HG03520 (cell line): ENCODE data around the gene PIAS1.

Experiments
- ATAC-seq: cut with Tn5 transposase; IDR thresholded peaks from one replicate; pipeline ENCODE4 v1.9.1; 2021; ENCODE audit warnings: mild to moderate bottlenecking, moderate library complexity; ENCODE audit not compliant: unreplicated experiment

The PIAS1 gene

DNA sequence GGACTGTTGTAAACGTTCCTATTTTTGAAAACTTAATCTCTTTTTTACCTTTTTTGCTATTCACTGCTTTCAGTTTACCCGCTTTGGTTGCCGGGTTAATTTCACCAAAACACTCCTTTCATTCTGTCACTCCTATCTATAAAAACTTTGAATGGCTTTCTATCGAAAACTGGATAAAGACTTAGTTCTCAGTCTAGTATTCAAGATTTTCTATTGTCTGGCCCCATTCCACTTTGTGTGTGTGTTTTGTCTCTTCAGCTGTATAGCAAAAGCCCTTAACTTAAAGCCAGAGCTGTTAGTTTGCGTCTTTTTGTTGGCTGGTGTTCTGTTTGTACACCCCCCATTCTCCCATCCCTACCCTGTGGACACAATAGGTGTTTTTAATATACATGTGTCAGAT lies 7.5 kb downstream of the PIAS1 start:
- ATAC-seq: no peak

DNA sequence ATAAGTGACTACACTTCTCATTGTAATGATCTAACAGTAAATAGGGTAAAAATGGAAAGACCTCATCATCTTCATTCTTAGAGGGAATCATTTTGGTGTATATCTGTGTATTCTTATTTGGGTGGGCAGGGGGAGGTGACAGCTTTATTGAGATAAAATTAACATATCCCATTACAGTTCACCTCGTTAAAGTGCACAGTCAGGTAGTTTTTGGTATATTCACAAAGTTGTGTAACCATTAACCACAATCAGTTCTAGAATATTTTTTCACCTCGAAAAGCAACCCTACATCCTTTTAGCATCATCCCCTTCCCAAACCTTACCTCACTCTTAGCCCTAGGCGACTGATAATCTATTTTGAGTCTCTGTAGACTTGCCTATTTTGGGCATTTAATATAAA lies 8.1 kb downstream of the PIAS1 start:
- no peak for ATAC-seq

DNA sequence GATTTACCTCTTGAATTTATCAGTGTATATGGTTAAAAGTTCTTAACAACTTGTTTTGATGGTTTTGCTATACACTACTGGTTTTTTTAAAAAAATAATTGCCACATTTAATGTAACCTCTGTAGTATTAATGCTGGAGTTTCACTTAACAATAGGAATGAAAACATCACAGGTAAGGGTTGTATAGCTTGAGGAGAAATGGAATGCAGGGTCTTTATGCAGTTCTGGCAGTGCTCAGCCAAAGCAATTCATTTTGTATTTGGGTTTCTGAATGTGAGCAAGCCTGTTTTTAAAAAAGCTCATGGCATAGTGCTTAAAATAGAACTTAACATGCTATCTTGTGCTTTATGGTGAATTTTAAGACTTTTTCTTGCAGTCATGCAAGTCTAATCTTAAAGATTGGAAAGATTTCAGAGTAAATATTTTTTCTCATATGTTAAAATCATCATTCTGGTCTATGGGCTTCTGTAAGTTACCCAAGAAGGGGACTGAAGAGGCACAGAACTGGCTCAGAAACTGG lies 8.9 kb downstream of the PIAS1 start:
- ATAC-seq: no peak

DNA sequence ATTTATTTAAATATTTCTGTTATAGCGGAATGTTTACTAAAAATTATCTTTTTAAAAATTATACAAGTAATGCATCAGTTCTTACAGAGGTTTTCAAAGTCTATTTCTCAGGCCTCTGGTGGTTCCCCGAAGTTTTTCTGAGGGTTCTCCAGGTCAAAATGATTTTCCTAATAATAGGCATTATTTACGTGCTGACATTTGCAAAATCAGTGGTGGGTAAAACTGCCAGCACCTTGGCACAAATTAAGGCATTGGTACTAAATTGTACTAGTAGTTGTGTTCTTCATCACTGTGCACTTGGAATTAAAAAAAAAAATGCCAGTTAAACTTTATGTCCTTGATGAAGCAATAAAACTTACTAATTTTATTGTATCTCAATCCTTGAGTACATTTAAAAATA lies 9.5 kb downstream of the PIAS1 start:
- ATAC-seq: no peak

DNA sequence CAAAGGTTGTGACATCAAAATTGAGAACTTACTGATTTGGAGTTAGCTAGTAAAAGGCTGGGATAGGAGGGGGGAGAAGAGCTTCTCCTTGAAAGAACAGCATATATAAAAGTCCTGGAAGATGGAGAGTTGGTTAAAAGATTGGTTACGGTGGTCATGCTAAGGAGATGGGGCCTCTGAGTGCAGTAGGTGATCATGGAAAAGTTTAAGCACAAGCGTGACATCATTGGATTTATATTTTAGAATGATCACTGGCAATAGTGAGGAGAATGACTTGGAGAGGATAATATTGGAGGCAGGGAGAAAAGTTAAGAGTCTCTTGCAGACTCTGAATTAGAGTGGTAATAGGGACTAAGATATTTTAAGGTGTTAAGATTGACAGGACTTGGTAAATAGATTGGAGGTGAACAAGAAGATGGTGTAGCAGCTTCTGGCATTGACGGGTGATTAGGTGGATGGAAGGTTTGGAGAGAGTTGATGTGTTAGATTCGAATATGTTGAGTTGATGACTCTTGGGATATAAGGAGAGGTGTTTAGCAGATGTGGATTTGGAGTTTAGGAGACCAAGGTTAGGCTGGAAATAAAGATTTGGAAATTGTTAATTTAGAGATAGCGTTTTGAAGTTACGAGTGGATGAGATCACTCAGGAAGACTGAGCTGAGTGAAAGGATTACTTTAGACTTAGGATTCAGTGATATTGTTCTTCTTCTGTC lies 19.6 kb downstream of the PIAS1 start:
- no peak for ATAC-seq

DNA sequence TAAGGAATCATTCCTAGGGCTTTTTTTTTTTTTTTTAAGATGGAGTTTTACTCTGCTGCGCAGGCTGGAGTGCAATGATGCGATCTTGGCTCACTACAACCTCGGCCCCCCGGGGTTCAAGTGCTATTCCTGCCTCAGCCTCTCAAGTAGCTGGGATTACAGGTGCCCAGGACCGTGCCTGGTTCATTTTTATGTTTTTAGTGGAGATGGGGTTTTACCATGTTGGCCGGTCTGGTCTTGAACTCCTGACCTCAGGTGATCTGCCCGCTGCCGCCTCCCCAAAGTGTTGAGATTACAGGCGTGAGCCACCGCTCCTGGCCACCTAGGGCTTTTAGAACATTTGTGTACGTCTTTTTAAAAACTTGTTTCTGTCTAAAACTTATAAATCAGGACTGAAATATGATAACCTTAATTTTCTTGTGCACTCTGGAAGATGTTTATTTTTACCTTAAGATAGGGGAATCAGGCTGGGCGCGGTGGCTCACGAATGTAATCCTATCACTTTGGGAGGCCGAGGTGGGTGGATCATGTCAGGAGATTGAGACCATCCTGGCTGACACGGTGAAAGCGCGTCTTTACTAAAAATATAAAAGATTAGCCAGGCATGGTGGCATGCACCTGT lies 21.8 kb downstream of the PIAS1 start:
- no peak for ATAC-seq

DNA sequence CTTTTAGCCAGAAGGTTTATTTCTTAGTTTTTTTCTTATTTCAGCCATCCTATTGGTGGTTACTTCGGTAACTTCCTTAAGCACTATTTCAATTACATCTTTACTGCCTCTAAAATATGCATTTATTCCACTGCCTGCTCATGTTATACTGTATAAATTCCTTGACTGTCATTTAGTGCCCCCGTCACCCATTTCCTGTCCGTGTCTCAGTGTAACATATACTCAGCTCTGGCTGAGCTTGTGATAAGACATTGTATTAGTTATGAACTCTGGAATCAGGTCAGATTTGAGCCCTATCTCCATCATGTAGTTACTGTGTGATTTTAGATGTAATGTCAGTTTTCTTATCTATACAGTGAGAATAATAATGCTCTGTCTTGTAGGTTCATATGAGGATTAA lies 24.2 kb downstream of the PIAS1 start:
- ATAC-seq: no peak

DNA sequence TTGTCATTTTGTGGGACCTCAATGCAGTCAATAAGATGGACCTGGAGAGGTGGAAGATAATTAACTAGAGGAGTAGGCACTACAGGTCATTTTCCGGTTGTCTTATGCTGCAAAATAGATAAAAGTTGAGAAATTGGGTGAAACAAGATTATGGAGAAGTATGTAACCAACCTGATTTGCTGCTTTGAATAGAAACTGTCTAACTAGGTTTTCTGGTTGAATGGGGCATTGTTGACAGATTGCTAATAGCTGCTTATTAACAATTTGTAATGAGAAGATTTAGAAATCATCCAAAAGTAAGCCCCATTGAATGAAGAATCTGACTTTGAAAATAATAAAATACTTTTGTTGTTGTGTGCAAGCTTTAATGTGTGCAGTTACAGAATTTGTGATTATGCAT lies 26.2 kb downstream of the PIAS1 start:
- no peak for ATAC-seq

DNA sequence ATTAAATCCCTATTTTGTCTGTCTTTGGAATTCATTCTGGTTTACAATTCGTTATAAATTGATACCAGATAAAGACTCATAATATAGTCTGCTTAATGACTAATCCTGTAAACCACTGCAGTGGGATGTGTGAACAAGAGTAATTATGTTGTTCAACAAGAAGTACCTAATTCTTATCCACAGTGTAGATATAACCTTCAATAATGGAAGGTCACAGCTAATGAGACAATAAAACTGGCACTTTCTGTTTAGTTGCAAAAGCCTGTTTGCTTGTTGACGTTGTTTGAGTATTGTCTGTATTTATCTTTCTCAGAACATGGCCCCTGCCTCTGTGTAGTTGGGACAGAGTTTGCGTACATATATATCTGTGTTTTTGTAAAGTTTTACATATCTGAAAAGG lies 26.7 kb downstream of the PIAS1 start:
- ATAC-seq: no peak

DNA sequence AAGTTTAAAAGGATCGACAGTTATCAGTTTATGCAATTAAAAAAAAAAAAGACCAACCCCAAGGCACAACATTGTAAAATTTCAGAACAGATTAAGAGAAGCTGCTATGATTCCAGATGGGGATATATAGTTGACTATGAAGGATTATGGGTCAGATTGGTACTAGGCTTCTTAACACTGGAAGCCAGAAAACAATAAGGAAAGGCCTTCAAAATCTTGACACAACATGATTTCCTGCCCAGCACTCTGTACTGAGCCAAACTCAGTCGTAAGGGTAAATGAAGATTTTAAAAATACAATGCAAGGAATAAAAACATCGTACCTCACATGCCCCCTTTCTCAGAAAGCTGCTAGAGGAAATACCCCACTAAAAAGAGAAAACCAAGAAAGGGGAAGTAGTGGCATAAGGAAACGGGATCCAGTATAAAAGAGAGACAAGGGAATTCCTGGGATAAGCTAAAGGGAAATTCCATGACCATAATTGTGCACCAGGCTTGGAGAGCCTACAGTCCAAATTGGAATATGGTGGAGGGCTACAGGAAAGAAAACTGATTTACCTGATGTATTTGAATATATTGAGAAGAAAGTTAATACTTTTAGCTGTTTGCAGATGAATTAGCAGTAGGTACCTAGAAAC lies 27.9 kb downstream of the PIAS1 start:
- ATAC-seq: no peak

DNA sequence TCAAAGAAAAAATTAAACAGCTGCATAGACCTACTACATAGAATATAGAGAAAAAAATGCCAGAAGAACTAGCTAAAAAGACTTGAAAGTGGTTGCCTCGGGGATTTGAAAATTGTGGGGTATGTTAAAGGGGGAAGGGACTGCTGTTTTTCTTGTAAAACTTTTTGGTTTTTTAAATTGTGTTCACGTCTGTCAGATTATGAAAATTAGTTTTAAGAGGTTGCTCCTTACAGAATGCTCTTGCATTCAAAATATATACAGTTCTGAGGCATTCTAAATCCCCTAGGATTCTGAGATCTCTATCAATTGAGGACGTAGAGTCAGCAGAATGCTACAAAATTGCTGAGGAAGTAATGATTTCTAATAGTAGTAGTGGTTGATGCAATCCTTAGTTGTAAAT lies 28.6 kb downstream of the PIAS1 start:
- no peak for ATAC-seq

DNA sequence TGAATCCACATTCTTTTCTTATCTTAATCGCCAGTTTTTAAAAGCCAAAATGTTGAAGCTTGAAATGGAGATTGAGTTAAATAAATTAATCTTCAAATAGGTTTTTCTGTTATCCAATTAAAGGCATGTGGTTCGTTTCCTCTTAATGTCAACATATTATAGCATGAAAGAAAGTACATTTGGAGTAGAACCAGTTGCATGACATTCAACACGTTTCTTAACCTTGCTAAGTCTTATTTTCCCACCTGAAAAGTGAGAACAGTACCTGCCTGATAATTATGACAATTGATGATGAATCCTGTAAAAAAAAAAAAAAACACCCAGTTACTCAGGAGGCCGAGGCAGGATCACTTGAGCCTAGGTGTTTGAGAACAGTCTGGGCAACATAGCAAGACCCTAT lies 29.3 kb downstream of the PIAS1 start:
- ATAC-seq: no peak

DNA sequence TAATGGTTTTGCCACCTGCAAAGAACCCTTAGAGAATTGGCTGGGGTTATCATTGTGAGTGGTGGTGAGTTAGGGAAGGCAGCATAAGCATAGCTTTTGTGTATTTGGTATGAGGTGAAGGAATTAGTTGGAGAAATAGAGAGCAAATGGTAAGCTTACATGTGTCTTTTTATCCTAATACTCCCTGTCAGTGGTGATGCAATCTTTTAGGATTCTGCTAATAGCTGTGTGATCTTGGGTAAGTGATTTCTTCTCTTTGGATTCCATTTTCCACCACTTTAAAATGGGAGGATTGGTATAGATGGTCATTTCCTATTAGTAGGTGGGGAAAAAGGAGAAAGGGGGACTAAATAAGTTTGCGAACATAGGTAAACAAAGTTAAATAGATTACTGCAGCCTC lies 30.9 kb downstream of the PIAS1 start:
- no peak for ATAC-seq

DNA sequence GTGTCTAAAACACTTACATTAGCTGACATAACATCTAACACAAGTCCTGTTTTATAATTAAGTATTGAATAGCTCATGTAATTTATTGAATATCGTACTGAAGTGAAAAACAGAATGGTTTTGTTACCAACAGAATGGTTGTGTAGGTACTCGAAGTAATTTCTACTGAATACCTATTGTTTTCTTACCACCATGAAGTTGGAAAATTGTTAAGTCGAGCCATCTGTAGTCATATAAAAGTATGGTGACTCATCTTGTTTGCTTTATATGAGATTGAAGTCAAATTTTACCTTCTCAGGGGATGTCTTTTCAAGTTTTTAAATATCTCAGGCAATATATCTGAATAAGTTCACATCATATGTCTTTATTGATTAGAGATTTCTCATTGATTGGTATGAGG lies 37.6 kb downstream of the PIAS1 start:
- no peak for ATAC-seq

DNA sequence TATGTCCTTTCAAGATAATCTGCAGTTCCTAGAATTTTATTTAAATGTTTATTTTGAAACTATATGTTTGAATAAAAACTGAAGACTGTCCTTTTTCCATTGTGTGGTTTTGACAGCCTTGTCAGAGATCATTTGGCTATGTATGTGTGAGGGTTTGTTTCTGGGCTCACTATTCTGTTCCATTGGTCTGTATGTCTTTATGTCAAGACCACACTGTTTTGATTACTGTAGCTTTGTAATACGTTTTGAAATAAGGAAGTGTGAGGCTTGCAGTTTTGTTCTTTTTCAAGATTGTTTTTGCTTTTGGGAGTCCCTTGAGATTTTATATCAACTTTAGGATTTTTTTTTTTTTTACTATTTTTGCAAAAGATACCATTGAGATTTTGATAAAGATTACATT lies 42.0 kb downstream of the PIAS1 start:
- no peak for ATAC-seq

DNA sequence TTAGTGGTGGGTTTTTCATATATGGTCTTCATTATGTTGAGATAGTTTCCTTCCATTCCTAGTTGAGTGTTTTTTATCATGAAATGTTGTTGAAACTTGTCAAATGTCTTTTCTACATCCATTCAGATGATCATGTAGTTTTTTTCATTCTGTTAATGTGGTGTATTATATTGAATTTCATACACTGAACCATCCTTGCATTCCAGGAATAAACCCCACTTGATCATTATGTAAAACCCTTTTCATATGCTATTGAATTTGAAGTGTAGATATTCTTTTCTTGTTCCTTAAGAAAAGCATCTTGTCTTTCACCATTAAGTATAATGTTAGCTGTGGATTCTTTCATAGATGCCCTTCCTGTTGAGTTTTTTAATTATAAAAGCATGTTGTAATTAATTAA lies 42.9 kb downstream of the PIAS1 start:
- no peak for ATAC-seq

DNA sequence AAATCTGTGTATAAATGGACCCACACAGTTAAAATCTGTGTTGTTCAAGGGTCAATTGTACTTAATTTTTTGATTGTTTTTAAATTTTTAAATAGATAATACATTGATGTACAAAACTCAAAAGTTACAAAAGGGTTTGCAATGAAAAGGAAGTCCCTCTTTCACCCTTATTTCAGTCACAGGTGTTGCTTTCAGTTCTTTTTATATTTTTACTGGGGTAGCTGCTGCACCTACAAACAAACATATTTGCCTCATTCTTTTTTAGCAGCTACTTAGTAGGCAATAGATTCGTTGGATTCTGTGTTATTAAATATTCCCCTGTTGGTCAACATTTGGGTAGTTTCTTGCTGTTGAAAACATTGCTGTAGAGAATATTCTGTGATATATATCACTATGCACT lies 44.4 kb downstream of the PIAS1 start:
- no peak for ATAC-seq

DNA sequence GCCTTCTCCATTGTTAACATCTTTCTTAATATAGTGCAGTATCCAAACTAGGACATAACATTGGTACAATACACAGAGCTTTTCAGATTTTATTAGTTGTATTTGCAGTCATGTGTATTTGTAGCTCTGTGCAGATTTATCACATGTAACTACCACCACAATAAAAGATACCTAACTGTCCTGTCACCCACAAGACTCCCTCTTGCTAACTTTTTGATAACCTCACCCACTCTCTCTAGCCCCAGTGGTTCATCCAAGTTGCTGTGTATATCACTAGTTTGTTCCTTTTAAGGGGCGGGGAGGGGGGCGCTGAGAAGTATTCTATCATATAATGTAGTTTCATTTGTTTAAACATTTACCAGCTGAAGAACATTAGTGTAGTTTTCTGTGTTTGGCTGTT lies 46.1 kb downstream of the PIAS1 start:
- no peak for ATAC-seq

DNA sequence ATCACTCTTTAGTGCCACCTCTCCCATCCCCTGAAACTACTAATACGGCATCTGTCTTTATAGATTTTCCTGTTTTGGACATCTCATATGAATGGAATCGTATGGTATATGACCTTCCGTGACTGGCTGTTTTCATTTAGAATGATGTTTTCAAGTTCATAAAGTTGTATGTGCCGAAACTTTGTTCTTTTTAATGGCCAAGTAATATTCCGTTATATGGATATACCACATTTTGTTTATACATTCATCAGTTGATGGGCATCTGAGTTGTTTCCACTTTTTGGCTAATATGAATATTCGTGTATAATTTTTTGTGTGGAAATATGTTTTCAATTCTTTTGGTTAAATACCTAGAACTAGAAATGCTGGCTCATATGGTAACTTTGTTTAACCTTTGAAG lies 49.5 kb downstream of the PIAS1 start:
- no peak for ATAC-seq

DNA sequence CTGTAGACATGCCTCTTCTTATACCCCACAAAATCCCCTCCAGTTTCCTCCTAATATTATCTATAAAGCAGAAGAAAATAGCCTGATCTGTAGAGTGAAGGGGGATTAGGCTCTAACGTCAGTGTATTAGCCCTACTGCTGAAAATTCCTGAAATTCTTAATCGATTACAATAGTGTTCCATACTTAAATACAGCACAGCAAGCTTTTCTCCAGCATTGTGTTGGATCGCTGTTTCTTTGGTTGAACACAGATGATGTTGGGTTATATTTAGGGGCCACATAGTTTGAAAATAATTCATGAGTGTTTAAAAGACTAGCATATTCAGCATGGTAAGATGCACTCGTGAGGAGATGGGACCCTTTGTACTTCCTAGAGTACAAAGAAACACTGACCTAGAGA lies 52.5 kb downstream of the PIAS1 start:
- no peak for ATAC-seq

DNA sequence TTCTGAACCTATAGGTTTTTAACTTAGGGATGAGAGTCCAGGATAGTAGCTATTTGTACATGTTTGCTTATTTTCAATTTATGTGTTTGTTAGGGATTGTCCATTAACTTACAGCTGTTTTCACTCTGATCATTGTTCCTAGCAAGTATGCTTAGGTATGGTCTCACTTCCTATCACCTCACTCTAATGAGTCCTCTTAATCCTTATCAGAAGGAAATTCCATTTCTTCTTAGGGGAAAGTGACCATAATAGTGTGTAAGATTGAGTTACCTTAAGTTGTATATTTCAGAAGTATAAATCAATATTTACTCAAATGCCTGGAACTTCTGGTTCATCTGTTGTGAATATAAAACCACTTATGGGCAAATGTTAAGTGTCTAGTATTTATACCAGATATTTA lies 53.0 kb downstream of the PIAS1 start:
- no peak for ATAC-seq

DNA sequence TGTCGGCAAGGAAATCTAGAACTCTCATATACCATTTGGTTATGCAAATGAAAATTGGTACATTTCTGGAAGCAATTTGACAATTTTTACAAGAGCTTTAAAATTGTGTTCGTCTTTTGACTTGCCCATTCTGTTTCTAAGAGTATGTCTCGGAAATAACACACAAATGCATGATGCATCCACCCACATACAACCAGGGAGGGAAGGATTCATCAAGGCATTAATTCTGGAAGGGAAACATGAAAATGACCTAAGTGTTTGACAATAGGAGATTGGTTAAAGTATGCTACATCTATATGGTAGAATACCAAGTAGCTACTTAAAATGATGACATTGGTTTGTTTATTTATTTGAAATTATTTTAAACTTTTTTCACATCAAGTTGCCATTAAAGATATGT lies 58.6 kb downstream of the PIAS1 start:
- ATAC-seq: no peak
